NCI-H524 treated with DMSO at 0.1 percent for 48 hours (cell line): ENCODE data around the gene TRIM44.
A peak's percentile ranks its signal among the peaks of the same experiment; 100 is the strongest.

Experiments
- DNase-seq: peaks from one replicate; lab custom pipeline; 2025; lab: John Stamatoyannopoulos, UW

Gene TRIM44

DNA sequence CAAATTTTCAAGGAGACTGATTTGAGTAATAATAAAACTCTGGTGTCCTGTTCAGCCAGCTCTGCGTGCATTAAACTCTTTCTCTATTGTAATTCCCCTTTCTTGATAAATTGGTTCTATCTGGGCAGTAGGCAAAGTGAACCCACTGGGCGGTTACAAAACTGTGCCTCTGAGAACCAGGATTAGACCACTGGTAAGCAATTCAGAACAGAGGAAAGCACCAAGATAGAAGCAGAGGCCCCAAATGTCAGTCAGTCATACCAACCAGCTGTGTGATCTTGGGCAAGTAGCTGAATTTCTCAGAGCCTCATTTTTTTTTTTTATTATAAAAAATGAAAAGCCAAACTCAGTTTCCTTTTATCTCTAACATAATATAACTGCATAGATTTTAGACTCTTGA lies 54.9 kb downstream of the TRIM44 start:
- no peak for DNase-seq

GRCh38 chr11:35721651-35722282 lies 59.2 kb downstream of the TRIM44 start:
- no peak for DNase-seq

DNA sequence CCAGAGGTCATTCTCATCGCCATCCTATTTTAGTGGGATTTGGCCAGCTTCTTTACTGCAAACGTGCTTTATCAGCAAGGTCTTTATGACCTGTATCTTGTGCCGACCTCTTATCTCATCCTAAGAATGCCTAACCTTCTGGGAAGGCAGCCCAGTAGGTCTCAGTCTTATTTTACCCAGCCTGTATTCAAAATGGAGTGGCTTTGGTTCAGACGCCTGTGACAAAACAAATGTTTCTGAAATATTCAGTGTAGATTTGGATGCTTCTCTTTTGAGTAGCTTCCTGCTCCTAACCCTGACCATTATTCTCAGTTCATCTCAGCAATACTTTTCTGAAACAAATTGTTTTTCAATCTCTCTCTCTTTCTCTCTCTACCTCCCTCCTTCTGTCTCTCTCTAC lies 60.1 kb downstream of the TRIM44 start:
- DNase-seq: no peak

- no peak for DNase-seq
Observed at GRCh38 chr11:35723493-35723892, 60.9 kb downstream of the TRIM44 start.

DNA sequence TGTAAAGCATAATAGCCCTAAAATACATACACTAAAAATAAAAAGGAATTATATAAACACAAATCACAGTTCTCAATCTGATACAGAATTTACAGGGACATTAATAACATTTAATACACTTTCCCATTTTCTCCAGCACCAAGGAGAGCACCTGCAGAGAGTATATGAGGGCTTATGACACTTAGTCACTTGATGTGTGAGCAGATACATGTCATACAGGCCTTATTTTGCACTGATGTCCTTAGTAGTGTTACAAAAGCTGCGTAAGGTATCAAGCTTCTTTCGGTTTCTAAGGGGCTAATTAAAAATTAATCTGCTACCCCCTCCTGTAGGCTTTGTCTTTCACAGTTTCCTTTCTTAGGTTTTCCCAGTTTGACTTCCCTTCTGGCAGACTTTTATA lies 61.3 kb downstream of the TRIM44 start:
- DNase-seq: no peak

- DNase-seq: no peak
Observed at GRCh38 chr11:35725885-35726284, 63.3 kb downstream of the TRIM44 start.

DNA sequence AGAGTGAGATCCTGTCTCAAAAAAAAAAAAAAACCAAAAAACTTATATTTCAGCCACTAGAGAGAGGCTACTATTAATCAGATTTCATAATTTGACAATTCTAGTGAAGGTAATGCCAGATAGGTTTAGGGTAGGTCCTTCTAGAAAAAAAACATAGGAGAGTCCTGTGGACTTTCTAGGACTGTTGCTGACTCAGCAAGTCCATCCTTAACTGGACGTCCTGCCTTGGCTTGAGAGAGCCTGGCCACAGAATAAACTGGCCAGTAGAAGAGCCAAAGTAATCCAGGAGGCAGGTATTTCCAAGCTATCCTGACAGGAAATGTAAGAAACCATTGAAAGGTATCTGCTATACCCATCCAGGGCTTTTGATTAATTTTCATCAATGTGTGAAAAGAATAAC lies 64.6 kb downstream of the TRIM44 start:
- DNase-seq: no peak

- DNase-seq: no peak
Observed at GRCh38 chr11:35730254-35730653, 67.7 kb downstream of the TRIM44 start.

DNA sequence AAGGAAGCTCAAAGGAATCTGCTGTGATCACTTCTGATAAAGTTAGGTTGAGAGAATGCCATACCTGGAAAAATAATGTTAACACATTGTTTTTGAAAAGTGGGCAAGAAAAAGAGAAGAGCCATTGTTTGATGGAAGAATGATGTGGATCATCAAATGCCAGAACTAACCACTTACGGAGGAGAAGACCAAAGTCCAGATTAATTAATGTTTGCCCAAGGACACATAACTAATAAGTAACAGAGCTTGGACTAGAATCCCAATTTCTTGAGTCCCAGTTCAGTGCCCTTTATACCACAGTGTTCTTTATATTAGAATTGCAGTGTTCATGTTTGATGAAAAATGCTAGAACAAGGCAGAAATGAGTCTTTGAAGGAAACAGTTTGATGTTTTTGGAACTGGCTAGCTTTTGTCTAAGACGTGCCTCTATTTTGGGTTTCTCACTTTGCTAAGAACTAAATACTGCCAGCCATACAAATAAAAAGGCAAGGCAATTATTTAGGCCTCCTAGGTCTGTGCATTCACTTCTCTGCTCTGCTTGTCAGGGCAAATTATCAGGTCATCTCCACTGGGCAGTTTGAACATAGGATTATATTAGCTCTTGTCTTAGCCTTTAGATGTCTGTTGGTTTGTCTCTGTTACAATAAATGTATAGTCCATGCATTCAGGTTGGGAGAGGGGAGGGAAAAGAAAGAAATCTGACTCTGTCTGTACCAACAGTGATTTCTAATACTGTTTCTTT lies 72.3 kb downstream of the TRIM44 start:
- DNase-seq: no peak

DNA sequence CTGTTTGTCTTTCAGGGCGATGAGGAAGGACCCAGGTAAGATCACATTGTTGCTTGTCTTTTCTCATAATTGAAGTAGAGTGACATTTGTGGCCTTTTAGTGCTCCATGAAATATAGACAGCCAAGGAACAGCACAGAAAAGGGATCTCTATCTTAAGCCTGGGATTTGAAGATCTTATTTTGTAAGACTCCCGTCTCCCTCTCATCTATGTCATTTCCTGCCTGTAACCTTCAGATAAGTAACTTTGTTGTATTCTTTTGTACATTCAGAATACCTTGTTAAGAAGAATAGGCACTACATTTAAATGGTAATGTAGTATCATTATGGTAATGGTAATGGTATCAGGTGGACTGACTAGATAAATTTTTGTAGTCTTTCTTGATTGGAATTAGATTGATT lies 72.8 kb downstream of the TRIM44 start:
- no peak for DNase-seq

DNA sequence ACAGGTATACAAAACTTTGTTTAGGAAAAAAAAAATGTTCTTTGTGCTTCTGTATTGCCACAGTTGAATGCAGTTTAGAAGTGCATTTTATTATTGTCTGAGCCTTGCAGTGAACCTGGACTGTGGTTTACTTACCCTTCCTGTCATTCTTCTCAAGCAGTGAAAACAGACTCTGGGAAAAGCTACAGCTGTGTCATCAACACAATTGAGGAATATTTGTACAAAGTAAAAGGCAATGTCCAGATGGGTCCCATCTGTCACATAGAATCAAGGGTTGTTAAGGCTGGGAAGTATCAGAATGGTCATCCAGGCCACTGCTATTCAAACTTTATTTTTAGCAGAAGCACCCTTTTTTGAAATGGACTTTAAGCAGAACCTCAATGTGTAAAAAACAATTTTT lies 73.3 kb downstream of the TRIM44 start:
- peak; percentile 29 for DNase-seq

GRCh38 chr11:35736952-35737351 lies 74.4 kb downstream of the TRIM44 start:
- no peak for DNase-seq

- no peak for DNase-seq
Observed at GRCh38 chr11:35740061-35740799, 77.7 kb downstream of the TRIM44 start.

GRCh38 chr11:35742707-35743454 lies 80.3 kb downstream of the TRIM44 start:
- DNase-seq: no peak

DNA sequence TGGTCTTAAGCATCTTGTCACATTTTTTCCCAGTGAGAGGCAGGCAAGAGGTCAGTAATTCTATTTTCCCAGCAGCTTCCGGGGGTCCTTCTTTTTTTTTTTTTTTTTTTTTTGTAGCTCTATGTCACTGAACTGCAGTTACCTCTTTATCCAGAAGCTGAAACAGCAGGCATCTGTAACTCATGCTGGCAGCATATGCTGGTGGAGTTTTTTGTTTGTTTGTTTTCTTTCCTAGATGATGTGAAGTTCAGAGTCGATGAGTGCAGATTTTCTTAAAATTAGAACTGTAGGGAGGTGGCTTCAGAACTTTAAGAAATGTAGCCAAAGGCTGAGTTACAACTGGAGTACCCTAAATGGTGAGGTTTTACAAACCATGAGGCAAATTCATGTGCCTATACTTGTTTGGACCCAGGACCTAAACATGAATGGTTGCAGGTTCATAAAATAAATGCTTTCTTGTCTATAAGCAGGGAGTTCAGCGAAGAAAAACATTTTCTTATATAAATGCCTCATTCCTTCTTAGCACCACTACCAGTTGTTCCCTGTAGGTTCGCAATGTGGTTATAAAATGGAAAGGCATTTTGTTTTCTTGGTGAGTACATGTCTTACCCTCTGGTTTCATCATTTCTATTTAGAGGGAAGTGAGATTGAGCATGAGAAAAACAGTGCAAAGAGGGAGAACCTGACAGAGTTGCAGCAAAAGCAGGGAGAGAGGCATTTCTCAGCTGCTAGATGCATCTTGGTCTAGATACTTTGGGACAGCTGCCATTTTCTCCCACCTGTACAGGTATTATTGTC lies 84.0 kb downstream of the TRIM44 start:
- no peak for DNase-seq

DNA sequence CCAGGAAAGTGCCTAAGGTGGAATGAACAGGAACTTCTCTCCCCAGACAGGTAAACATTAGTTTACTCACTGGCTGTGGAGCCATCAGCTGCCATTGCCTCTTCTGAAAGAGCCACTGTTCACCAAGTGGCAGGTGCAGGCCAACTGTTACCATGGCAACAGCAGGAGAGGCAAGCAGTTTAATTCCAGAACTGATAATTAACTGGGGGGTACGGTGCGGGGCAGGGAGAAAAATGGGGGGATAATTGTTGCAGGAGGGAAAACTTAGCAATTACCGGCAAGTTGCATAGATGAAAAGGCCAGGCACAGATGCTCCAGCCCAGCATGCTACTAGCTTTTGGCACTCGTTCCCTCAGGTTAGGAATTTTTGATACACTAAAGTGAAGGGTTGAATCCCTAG lies 85.1 kb downstream of the TRIM44 start:
- DNase-seq: no peak

- DNase-seq: no peak
Observed at GRCh38 chr11:35748644-35749043, 86.1 kb downstream of the TRIM44 start.

DNA sequence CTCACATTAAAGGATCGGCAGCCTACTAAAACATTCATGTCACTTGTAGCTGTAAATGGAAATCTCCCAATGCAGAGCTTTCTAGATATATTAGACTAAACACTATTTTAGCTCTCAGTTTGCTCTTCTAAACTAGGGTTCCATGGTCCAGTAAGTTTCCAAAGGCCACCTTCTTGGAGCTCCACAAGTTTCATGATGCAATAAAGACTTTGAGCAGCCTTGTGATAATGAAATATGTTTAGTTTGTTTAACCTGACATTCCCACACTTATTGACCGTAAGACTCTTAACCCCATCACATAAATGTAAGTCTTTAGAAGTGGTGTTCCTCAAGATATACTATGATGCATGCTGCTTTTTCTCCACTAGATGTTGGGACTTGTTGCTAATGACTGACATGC lies 87.7 kb downstream of the TRIM44 start:
- no peak for DNase-seq

DNA sequence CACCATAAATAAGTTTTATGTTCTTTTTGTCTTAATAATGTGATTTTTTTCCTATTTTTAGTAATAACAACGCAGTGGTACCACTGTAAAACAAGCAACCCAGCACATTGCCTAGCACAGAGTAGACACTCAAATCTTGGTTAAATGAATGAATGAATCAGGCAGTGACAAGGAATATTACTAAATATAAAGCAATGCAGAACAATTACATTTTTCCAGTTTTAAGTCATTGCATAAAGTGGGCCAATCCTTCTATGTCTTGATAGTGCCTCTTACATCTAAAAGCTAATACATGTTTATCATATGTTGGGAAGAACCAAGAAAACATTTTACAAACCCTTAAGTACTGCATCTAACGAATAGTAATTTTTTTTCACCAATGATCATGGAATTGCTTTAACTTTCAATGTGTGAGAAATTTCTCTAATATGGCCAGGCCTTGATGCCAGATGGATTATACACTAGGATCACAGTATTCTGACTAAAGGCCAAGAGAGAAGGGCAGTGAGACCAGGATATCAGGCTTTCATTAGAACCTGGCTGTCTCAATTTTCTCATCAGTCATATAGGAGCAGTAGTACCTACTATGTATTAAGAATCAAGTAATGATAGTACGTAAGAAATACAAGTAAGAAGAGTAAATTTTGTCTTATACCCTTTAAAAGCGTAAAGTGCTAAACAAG lies 88.5 kb downstream of the TRIM44 start:
- DNase-seq: no peak

DNA sequence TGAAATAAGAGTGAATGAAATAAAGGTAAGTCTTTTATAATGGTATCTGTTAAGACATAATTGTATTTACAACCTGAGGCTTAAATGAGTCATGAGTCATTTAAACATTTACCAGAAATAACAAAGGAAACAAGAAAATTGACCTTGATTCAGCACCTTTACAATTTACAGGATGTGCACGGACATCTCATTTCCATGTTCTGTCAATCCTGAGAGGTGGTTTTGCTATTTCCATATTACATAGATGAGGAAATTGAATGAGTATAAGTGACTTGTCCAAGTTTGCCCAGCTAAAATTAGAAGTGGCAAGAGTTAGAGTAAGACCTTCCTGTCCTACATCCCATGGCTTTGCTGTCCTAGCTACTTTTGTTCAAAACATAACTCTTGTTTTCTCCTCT lies 89.1 kb downstream of the TRIM44 start:
- DNase-seq: no peak

DNA sequence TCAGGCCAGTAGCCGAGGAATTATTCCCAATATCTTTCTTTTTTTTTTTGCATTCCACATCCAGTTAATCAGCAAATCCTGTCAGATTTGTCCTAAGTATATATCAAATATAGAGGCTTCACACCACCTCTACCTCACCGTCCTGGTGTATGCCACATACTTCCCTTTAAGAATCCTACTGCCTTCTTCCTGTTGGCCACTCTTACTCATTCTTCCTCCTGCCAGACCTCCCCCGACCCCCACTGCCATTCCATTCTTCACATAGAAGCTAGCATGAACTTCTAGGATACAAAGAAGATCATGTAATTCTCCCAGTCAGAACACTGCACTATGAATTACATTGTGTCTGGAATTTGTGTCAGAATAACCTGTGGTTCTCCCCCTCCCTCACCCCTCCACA lies 89.5 kb downstream of the TRIM44 start:
- DNase-seq: no peak
